Measurements from ENCODE around the gene DGKG. TPM values are rescaled to one million over a fixed set of nuclear protein-coding genes. Genes with fewer than 3 reads are reported as not detected.

DGKG gene
- total RNA-seq, 4 donors from 2014 or later: 1.2 to 13.7 (median 2.1) TPM

GRCh38 chr3:186367631-186368030 is 5.6 kb upstream of the DGKG start:
- Histone ChIP-seq H3K4me3 (no peak overlapping the region), H3K4me1 (peaks cover 0 to 15% (median 4%) of the 10 kb centered on the region in 3 donors), H3K36me3 (no peaks in the 10 kb centered on the region), H3K27ac (no peak overlapping the region), H3K27me3 (peaks cover 0 to 63% (median 2%) of the 10 kb centered on the region in 4 donors), H3K9me3 (no peaks in the 10 kb centered on the region)
- TF ChIP-seq POLR2A (IDR thresholded peaks at IDR 0.05) (no peak), CTCF (IDR thresholded peaks at IDR 0.05) (no peak)
- WGBS, 2 donors: 69 to 71% methylated on average over 8 of the region's 8 CpGs
- DNase-seq: no peak
- intact Hi-C loops (cut with DNase I): no loop called here

GRCh38 chr3:186366206-186366605 is 4.2 kb upstream of the DGKG start:
- H3K36me3 ChIP-seq: no peaks in the 10 kb centered on the region
- H3K4me1 ChIP-seq: peaks cover 10 to 29% (median 13%) of the 10 kb centered on the region in 3 donors
- H3K4me3 ChIP-seq: no peak overlapping the region
- peaks cover 5 to 77% (median 11%) of the 10 kb centered on the region in 4 donors for H3K27me3 ChIP-seq
- WGBS, 2 donors: 20 to 25% methylated on average over 1 of the region's 1 CpG
- no peak for DNase-seq
- H3K27ac ChIP-seq: peak overlapping the region in 3 of 4 donors; percentile 52 to 70 (median 63)
- no peaks in the 10 kb centered on the region for H3K9me3 ChIP-seq
- TF ChIP-seq CTCF (IDR thresholded peaks at IDR 0.05) (no peak), POLR2A (IDR thresholded peaks at IDR 0.05) (no peak)
- intact Hi-C loops (cut with DNase I): no loop called here

- Histone ChIP-seq H3K27me3 (peaks cover 5 to 85% (median 15%) of the 10 kb centered on the region in 4 donors), H3K4me3 (no peak overlapping the region), H3K27ac (peak overlapping the region in 3 of 4 donors; percentile 63 to 70 (median 67)), H3K4me1 (peaks cover 10 to 33% (median 13%) of the 10 kb centered on the region in 3 donors), H3K36me3 (no peaks in the 10 kb centered on the region), H3K9me3 (no peaks in the 10 kb centered on the region)
- TF ChIP-seq POLR2A (IDR thresholded peaks at IDR 0.05): no peak
- no peak for TF ChIP-seq CTCF (IDR thresholded peaks at IDR 0.05)
- 31 to 55% methylated on average over 10 of the region's 11 CpGs for WGBS, 2 donors
- no peak for DNase-seq
- intact Hi-C loops (cut with DNase I): no loop called here
Measured at GRCh38 chr3:186365202-186365974, 3.4 kb upstream of the DGKG start.

GRCh38 chr3:186362988-186363387 is 954 bp upstream of the DGKG start:
- Histone ChIP-seq H3K4me1 (peaks cover 10 to 33% (median 13%) of the 10 kb centered on the region in 3 donors), H3K36me3 (no peaks in the 10 kb centered on the region), H3K27me3 (peaks cover 5 to 86% (median 15%) of the 10 kb centered on the region in 4 donors), H3K9me3 (no peaks in the 10 kb centered on the region), H3K4me3 (no peak overlapping the region), H3K27ac (peak overlapping the region in 3 of 4 donors; percentile 58 to 85 (median 80))
- 50 to 53% methylated on average over 6 to 7 of the region's 10 CpGs for WGBS, 2 donors
- DNase-seq: no peak
- TF ChIP-seq POLR2A (IDR thresholded peaks at IDR 0.05): no peak
- TF ChIP-seq CTCF (IDR thresholded peaks at IDR 0.05): no peak
- intact Hi-C loops (cut with DNase I): no loop called here

GRCh38 chr3:186362537-186362842 is 456 bp upstream of the DGKG start:
- 30 to 37% methylated on average over 9 of the region's 9 CpGs for WGBS, 2 donors
- Histone ChIP-seq H3K4me1 (peaks cover 10 to 33% (median 13%) of the 10 kb centered on the region in 3 donors), H3K4me3 (peak overlapping the region in 2 of 4 donors; percentile 54 to 72), H3K9me3 (no peaks in the 10 kb centered on the region), H3K27me3 (peaks cover 5 to 82% (median 15%) of the 10 kb centered on the region in 4 donors), H3K27ac (peak overlapping the region in 3 of 4 donors; percentile 80 to 87 (median 85)), H3K36me3 (no peaks in the 10 kb centered on the region)
- intact Hi-C loops (cut with DNase I): no loop called here
- TF ChIP-seq POLR2A (IDR thresholded peaks at IDR 0.05) (no peak), CTCF (IDR thresholded peaks at IDR 0.05) (no peak)
- no peak for DNase-seq
